ENCODE measurements around the gene GALNT11.
A peak's percentile ranks its signal among the peaks of the same experiment; 100 is the strongest.
"Not testable (repeated sequence)": the region's sequence is repeated elsewhere in the genome, so short reads cannot be mapped to it uniquely, and the experiment has no call there.

Gene GALNT11

GRCh38 chr7:152013230-152013629, 12.2 kb upstream of the GALNT11 start:
- TF ChIP-seq JUND (IDR thresholded peaks at IDR 0.05; ENCODE audit: low read depth): no peak
- in situ Hi-C loops (cut with HindIII; ENCODE audit: low pct_unique_long_range_greater_than_20kb, low sequenced_read_pairs): no loop called here
- no peak for DNase-seq (ENCODE audit: low read depth in 1 of 2, low spot score in 1 of 2)

GRCh38 chr7:152013974-152014373, 11.5 kb upstream of the GALNT11 start:
- in situ Hi-C loops (cut with HindIII; ENCODE audit: low pct_unique_long_range_greater_than_20kb, low sequenced_read_pairs): no loop called here
- no peak for TF ChIP-seq JUND (IDR thresholded peaks at IDR 0.05; ENCODE audit: low read depth)
- no peak for DNase-seq (ENCODE audit: low read depth in 1 of 2, low spot score in 1 of 2)

GRCh38 chr7:152014722-152015121, 10.8 kb upstream of the GALNT11 start:
- DNase-seq (ENCODE audit: low read depth in 1 of 2, low spot score in 1 of 2): no peak
- in situ Hi-C loops (cut with HindIII; ENCODE audit: low pct_unique_long_range_greater_than_20kb, low sequenced_read_pairs): no loop called here
- TF ChIP-seq JUND (IDR thresholded peaks at IDR 0.05; ENCODE audit: low read depth): no peak

DNA sequence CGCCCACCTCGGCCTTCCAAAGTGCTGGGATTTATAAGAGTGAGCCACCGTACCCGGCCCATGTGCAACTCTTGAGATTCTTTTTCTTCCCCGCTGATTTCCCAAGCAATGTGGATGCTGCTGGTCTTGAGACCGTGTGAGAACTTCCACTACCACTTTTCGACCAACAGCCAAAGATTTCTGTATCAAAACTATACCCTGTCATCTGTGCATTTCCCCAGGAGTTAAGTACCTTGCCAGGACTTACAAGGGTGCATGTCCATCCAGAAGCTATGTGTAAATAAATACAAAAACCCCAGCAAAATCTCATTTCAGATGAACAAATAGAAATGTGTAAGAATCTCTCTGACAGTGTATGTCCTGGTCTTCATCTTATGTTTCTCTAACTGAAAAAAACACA, 9.9 kb upstream of the GALNT11 start:
- TF ChIP-seq JUND (IDR thresholded peaks at IDR 0.05; ENCODE audit: low read depth): no peak
- DNase-seq (ENCODE audit: low read depth in 1 of 2, low spot score in 1 of 2): no peak
- in situ Hi-C loops (cut with HindIII; ENCODE audit: low pct_unique_long_range_greater_than_20kb, low sequenced_read_pairs): no loop called here

DNA sequence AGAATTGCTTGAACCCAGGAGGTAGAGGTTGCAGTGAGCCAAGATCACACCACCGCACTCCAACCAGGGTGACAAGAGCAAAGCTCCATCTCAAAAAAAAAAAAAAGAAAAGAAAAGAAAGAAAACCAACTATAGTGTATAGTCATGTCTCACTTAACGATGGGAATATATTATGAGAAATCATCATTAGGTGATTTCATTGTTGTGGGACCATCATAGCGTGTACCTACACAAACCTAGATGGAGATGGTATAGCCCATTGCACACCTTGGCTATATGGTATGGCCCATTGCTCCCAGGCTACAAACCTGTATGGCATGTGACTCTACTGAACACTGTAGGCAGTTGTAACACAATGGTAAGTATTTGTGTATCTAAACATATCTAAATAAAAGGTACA, 8.5 kb upstream of the GALNT11 start:
- no peak for TF ChIP-seq JUND (IDR thresholded peaks at IDR 0.05; ENCODE audit: low read depth)
- in situ Hi-C loops (cut with HindIII; ENCODE audit: low pct_unique_long_range_greater_than_20kb, low sequenced_read_pairs): no loop called here
- DNase-seq (ENCODE audit: low read depth in 1 of 2, low spot score in 1 of 2): peak in 1 of 2 experiments; percentile 27

DNA sequence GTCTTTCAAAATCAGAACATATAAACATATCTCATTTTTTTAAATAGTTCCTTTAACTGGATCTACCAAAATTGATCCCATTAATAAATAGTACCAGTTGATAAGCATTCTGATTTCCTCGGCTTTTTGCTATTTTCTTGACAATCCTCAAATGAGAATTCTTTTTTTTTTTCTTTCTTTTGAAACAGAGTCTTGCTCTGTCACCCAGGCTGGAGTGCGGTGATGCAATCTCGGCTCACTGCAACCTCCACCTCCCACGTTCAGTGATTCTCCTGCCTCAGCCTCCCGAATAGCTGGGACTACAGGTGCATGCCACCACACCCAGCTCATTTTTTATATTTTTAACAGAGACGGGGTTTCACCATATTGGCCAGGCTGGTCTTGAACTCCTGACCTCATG, 7.8 kb upstream of the GALNT11 start:
- in situ Hi-C loops (cut with HindIII; ENCODE audit: low pct_unique_long_range_greater_than_20kb, low sequenced_read_pairs): not testable (repeated sequence)

DNA sequence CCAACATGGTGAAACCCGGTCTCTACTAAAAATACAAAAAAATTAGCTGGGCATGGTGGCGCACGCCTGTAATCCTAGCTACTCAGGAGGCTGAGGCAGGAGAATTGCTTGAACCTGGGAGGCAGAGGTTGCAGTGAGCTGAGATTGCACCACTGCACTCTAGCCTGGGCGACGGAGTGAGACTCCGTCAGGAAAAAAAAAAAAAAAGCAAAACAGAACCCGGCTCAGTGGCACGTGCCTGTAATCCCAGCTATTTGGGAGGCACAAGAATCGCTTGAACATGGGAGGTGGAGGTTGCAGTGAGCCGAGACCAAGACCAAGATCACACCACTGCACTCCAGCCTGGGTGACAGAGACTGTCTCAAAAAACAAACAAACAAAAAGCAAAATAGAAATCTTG, 3.7 kb upstream of the GALNT11 start:
- DNase-seq (ENCODE audit: low read depth in 1 of 2, low spot score in 1 of 2); in situ Hi-C loops (cut with HindIII; ENCODE audit: low pct_unique_long_range_greater_than_20kb, low sequenced_read_pairs): not testable (repeated sequence)

More for the DNA sequence above, 7.8 kb upstream of the GALNT11 start:
- not testable (repeated sequence) for DNase-seq (ENCODE audit: low read depth in 1 of 2, low spot score in 1 of 2)

DNA sequence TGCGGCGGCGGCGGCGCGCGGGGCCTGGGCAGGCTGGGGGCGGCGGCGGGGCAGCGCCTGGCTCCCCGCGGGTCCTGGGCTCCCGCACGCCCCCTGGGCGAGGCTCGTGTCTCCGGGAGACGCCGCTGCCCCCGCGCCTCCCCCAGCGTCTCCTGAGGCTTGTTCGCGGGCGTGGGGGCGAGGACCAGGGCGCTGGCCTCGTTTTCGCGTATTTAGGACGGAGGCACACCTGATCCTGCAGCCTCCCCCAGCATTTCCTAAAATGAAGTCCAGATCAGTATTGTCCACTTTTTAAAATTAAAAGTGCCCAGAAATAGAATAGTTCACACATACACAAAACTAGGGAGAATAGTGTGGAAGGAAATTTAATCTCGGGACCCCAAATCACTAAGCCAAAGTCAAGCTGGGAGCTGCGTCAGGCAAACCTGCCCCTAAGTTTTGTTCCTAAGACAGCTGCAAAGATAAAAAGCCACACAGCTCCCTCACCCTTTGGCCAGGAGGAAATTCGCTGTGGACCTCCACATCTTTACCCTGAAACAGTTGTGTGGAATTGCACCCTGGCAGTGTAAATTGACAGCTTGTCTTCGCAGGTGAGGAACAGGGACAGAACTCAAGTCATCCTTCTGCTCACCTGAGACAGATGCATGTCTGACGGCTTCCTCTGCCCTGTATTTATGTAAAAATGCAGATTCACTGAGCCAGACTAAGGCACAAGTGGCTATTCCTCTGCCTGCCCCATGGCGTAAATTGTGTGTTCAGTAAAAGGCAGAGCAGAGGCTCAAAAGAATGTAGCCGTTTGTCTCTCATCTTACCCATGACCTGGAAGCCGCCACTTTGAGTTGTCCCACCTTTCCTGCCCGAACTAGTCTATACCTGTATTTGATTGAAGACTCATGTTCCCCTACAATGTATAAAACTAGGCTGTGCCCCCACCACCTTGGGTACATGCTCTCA, 740 bp downstream of the GALNT11 start:
- in situ Hi-C loops (cut with HindIII; ENCODE audit: low pct_unique_long_range_greater_than_20kb, low sequenced_read_pairs): no loop called here
- DNase-seq (ENCODE audit: low read depth in 1 of 2, low spot score in 1 of 2): peak in 1 of 2 experiments; percentile 13
- TF ChIP-seq JUND (IDR thresholded peaks at IDR 0.05; ENCODE audit: low read depth): no peak

GRCh38 chr7:152027491-152028365, 2.3 kb downstream of the GALNT11 start:
- in situ Hi-C loops (cut with HindIII; ENCODE audit: low pct_unique_long_range_greater_than_20kb, low sequenced_read_pairs); DNase-seq (ENCODE audit: low read depth in 1 of 2, low spot score in 1 of 2): not testable (repeated sequence)

DNA sequence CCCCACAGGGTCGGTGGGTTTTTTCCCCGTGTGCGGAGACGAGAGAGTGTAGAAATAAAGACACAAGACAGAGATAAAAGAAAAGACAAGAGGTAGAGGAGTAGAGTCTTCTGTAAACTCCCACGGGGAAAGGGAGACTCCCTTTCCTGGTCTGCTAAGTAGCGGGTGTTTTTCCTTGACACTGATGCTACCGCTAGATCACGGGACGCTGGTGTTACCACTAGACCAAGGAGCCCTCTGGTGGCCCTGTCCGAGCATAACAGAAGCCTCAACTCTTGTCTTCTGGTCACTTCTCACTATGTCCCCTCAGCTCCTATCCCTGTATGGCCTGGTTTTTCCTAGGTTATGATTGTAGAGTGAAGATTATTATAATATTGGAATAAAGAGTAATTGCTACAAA, 4.6 kb downstream of the GALNT11 start:
- peak in 1 of 2 experiments; percentile 77 for DNase-seq (ENCODE audit: low read depth in 1 of 2, low spot score in 1 of 2)
- in situ Hi-C loops (cut with HindIII; ENCODE audit: low pct_unique_long_range_greater_than_20kb, low sequenced_read_pairs): not testable (repeated sequence)

DNA sequence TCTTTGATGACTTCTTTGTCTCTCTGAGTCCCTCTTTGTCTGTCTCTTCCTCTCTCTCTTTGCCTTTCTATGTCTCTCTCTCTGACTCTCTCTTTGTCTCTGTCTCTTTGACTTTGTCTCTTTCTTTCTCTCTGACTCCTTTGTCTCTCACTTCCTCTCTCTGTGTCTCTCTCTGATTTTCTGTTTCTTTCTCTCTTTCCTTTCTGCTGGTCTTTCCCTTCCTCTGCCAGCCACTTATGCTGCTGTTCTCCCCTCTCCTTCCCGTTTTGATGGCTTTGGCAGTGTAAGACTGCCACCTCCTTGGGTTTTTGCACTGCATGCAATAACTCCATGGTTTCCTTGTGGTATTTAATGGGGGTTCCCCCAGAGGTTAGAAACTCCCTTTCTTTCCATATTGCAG, 5.2 kb downstream of the GALNT11 start:
- DNase-seq (ENCODE audit: low read depth in 1 of 2, low spot score in 1 of 2); in situ Hi-C loops (cut with HindIII; ENCODE audit: low pct_unique_long_range_greater_than_20kb, low sequenced_read_pairs): not testable (repeated sequence)

DNA sequence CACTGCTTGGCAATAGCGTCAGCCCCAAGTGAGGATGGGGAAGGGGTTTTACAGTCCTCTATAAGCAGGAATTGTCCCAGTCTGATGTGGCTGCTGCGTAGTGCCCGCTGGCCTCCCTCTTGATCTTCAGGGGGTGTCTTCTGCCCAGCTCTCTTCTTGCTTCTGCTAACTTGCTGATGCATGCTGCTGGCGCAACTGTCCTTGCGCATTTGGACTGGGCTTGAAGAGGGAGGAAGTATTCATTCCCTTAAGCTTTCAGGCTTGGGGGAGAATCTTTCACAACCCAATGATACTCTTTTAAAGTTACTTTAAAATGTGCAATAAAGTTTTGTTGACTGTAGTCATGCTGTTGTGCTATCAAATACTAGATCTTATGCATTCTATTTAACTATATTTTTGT, 10.3 kb downstream of the GALNT11 start:
- no peak for DNase-seq (ENCODE audit: low read depth in 1 of 2, low spot score in 1 of 2)
- in situ Hi-C loops (cut with HindIII; ENCODE audit: low pct_unique_long_range_greater_than_20kb, low sequenced_read_pairs): no loop called here
- no peak for TF ChIP-seq JUND (IDR thresholded peaks at IDR 0.05; ENCODE audit: low read depth)

- in situ Hi-C loops (cut with HindIII; ENCODE audit: low pct_unique_long_range_greater_than_20kb, low sequenced_read_pairs); DNase-seq (ENCODE audit: low read depth in 1 of 2, low spot score in 1 of 2): not testable (repeated sequence)
These were observed 12.9 kb downstream of the GALNT11 start for GRCh38 chr7:152038410-152038809.

DNA sequence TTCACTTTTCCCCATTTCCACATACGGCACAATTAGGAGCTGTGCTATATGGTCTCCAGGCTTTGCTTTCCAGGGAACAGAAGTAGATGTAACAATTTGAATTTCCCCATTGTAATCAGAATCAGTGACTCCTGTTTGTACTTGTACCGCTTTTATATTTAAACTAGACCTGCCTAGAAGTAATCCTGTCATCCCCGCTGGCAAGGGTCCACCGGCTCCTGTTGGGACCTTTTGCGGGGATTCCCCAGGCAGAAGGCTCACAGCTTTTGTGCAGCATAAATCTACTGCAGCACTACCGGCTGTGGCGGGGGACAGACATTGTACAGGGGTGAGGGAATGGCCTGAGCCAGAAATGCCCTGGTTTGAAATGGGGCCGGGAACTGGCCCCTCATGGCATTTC, 17.6 kb downstream of the GALNT11 start:
- in situ Hi-C loops (cut with HindIII; ENCODE audit: low pct_unique_long_range_greater_than_20kb, low sequenced_read_pairs): not testable (repeated sequence)

DNA sequence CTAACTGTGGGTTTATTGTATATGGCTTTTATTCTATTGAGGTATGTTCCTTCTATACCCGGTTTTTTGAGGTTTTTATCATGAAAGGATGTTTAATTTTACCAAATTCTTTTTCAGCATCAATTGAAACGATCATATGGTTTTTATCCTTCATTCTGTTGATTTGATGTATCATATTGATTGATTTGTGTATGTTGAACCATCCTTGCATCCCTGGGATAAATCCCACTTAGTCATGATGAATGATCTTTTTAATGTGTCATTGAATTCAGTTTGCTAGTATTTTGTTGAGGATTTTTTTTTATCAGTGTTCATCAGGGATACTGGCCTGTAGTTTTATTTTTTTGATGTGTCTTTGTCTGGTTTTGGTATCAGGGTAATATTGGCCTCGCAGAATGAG, 19.4 kb downstream of the GALNT11 start:
- in situ Hi-C loops (cut with HindIII; ENCODE audit: low pct_unique_long_range_greater_than_20kb, low sequenced_read_pairs); DNase-seq (ENCODE audit: low read depth in 1 of 2, low spot score in 1 of 2): not testable (repeated sequence)

More for the DNA sequence above, 17.6 kb downstream of the GALNT11 start:
- not testable (repeated sequence) for DNase-seq (ENCODE audit: low read depth in 1 of 2, low spot score in 1 of 2)

Data from T47D (cell line).